Esophagus (tissue), 2 donors: Measurements from ENCODE around the gene FREY1. TPM values are rescaled to one million over a fixed set of nuclear protein-coding genes. Genes with fewer than 3 reads are reported as not detected.

Experiments used
- H3K27ac ChIP-seq, 2 donors: one replicate each; pipeline ENCODE4 v1.5.1; 2013; ENCODE audit warnings: low read depth in 2 of 2, mild to moderate bottlenecking in 2 of 2, inconsistent platforms in 1 of 2, low read length in 1 of 2, moderate library complexity in 1 of 2
- H3K27me3 ChIP-seq, 2 donors: one replicate each; pipeline ENCODE4 v1.6.1; 2013; ENCODE audit warnings: low read length in 2 of 2, control low read depth in 1 of 2, mild to moderate bottlenecking in 1 of 2; ENCODE audit not compliant: insufficient read depth in 2 of 2, control insufficient read depth in 1 of 2
- H3K36me3 ChIP-seq, 2 donors: one replicate each; pipeline ENCODE4 v1.6.1; 2013; ENCODE audit warnings: low read length in 1 of 2; ENCODE audit not compliant: control insufficient read depth in 2 of 2, insufficient read depth in 2 of 2
- H3K4me1 ChIP-seq, 2 donors: one replicate each; pipeline ENCODE4 v1.6.1; 2013; ENCODE audit warnings: low read length in 1 of 2; ENCODE audit not compliant: control insufficient read depth in 2 of 2, insufficient read depth in 2 of 2
- H3K4me3 ChIP-seq, 2 donors: one replicate each; pipeline ENCODE4 v1.5.1; 2013; ENCODE audit warnings: low read length in 2 of 2, mild to moderate bottlenecking in 2 of 2, low read depth in 1 of 2, moderate library complexity in 1 of 2
- H3K9me3 ChIP-seq, 2 donors: one replicate each; pipeline ENCODE4 v1.6.1; 2013; ENCODE audit warnings: mild to moderate bottlenecking in 2 of 2, low read depth in 1 of 2, low read length in 1 of 2, moderate library complexity in 1 of 2; ENCODE audit not compliant: control insufficient read depth in 2 of 2, insufficient read depth in 1 of 2
- WGBS, 2 donors: extraction: QIAGEN DNeasy Blood & Tissue Kit; methylation state at CpG; one replicate each; pipeline ENCODE4 v1.1.7; 2013; 5-methylcytosine and 5-hydroxymethylcytosine counted together
- polyA plus RNA-seq, 2 donors: library from polyadenylated mRNA; stranded (reverse); fragments of 200-250 nt; gene quantifications; one replicate each; pipeline ENCODE4 v1.2.3, GENCODE V29; 2013
- donor health status: healthy with polysubstance abuse.
- donor health status: Bipolar disorder and iron deficiency.

FREY1 gene
- polyA plus RNA-seq, 2 donors: 0.16 to 0.49 TPM

DNA sequence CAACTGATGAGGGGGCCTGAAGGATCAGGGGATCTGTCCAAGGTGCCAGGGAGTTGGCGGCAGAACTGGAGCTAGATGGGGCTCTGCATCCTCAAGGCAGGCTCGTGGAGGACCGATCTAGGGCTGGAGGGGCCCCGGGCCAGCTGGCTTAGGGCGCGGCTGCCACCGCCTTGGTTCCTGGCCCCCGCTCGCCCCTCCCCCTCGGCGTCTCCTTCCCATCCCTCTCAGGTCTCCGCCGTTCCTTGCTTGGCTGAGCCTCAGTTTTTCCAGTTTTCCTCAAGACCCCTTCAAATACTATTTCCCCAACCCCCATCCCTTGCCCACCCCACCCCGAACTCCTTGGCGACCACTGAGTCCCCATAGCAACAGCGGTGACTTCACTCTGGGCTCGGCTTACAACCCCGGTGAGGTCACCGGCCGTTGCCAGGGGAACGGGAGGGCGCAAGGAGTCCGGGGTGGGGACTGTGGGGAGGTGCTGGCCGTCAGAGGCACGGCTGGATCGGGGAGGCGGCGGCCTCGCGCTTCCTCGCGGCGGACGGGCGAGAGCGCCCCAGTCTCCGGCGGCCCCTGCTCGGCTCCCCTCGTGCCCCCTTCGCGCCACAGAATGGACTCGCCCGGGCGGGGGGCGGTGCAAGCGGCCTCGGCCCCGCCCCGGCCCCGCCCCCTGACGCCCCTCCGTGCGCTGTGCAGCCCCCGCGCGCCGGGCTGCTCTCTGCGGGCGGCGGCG is 7.5 kb downstream of the FREY1 start:
- Histone ChIP-seq H3K27me3 (no peaks in the 10 kb centered on the region), H3K4me1 (peaks cover 3 to 5% of the 10 kb centered on the region in 2 donors), H3K4me3 (peak overlapping the region; percentile 43 to 53), H3K36me3 (no peaks in the 10 kb centered on the region), H3K9me3 (no peaks in the 10 kb centered on the region), H3K27ac (peak overlapping the region in 1 of 2 donors; percentile 5)
- 1% methylated on average over 37 to 62 of the region's 62 CpGs for WGBS, 2 donors

DNA sequence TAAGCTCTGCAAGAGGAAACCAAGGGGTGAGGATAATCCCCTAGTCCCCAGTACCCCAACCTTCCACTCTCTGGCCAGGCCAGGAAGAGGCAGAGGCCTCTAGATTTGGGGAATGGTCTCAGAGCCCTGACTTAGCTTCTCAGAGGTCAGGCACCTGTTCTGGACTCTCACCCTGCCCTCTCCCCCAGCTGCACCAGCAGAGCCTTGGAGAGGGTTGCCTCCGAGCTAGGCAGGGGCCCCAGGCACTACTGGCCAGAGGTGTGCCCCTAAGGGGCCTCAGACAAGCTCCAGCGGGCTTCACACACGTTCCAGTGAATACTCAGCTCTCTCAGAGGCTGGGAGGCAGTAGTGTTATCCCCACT is 8.0 kb downstream of the FREY1 start:
- no peaks in the 10 kb centered on the region for H3K27me3 ChIP-seq
- no peak overlapping the region for H3K27ac ChIP-seq
- 11 to 12% methylated on average over 3 of the region's 3 CpGs for WGBS, 2 donors
- no peaks in the 10 kb centered on the region for H3K36me3 ChIP-seq
- peaks cover 3 to 5% of the 10 kb centered on the region in 2 donors for H3K4me1 ChIP-seq
- no peak overlapping the region for H3K4me3 ChIP-seq
- no peaks in the 10 kb centered on the region for H3K9me3 ChIP-seq

GRCh38 chr11:45897556-45897955 is 9.5 kb downstream of the FREY1 start:
- no peaks in the 10 kb centered on the region for H3K27me3 ChIP-seq
- H3K4me1 ChIP-seq: peaks cover 3 to 5% of the 10 kb centered on the region in 2 donors
- WGBS, 2 donors: 88 to 90% methylated on average over 6 of the region's 6 CpGs
- no peaks in the 10 kb centered on the region for H3K9me3 ChIP-seq
- H3K36me3 ChIP-seq: no peaks in the 10 kb centered on the region
- no peak overlapping the region for H3K4me3 ChIP-seq
- no peak overlapping the region for H3K27ac ChIP-seq

DNA sequence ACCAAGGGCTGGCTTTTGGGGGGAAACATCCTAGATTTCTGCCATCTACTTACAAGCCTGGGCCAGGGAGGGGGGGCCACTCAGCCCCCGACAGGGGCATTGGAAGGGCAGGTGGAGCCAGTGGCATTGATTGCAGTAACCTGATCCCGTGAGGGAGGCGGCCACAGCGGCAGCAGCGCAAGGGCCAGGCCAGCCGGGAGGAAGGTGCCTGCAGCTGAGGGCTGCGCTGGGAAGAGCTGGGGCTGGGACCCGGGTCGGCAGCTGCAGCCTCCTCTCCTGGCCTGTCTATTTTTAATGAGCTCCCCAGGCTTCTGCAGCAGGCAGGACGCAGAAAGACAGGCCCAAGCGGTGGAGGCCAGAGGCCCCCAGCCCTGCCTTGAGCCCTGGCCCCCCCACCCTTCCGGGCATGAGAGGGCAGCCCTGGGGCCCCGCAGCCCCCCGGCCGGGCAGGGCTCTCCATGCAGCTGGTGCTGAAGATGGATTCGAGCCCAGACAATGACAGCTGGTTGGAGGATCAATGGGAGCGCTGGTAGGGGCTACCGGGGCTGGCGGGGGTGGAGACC is 10.6 kb downstream of the FREY1 start:
- Histone ChIP-seq H3K27me3 (no peaks in the 10 kb centered on the region), H3K4me1 (peaks cover 3 to 5% of the 10 kb centered on the region in 2 donors), H3K27ac (no peak overlapping the region), H3K36me3 (no peaks in the 10 kb centered on the region), H3K9me3 (no peaks in the 10 kb centered on the region), H3K4me3 (no peak overlapping the region)
- WGBS, 2 donors: 24 to 29% methylated on average over 19 of the region's 19 CpGs

DNA sequence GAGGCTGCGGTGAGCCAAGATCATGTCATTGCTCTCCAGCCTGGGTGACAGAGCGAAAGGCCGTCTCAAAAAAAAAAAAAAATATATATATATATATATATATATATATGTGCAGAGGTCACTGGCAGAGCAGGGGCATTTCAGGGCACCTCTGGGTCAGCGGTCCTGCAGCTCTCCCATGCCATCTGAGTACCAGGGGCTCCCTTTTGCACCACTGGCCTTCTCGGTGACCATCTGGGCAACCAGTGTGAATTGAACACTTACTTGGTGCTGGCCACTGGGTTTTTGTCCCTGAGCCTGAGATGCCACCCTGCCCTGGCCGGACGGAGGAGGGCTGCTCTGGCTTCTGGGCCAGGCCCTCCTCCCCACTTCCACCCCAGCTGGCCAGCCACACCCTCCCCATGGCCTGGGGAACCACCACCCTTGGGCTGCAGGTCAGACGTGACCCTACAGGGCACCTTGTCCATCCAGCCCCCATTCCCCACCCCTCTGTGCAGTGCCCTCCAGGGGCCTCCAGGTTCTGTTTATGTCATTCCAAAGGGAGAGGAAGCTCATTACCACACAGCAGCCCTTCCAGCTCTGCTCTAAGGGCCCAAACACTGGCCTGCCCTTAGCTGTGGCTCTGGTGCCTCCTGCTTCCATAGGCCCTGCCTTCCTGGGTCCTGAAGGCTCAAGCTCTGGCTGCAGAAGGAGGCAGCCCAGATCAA is 11.4 kb downstream of the FREY1 start:
- 88 to 93% methylated on average over 8 of the region's 8 CpGs for WGBS, 2 donors
- H3K9me3 ChIP-seq: no peaks in the 10 kb centered on the region
- peaks cover 3 to 5% of the 10 kb centered on the region in 2 donors for H3K4me1 ChIP-seq
- no peaks in the 10 kb centered on the region for H3K36me3 ChIP-seq
- H3K27me3 ChIP-seq: no peaks in the 10 kb centered on the region
- no peak overlapping the region for H3K27ac ChIP-seq
- H3K4me3 ChIP-seq: no peak overlapping the region

GRCh38 chr11:45894555-45895247 is 12.4 kb downstream of the FREY1 start:
- Histone ChIP-seq H3K4me1 (peaks cover 3 to 5% of the 10 kb centered on the region in 2 donors), H3K9me3 (no peaks in the 10 kb centered on the region), H3K4me3 (no peak overlapping the region), H3K27ac (no peak overlapping the region), H3K27me3 (no peaks in the 10 kb centered on the region), H3K36me3 (no peaks in the 10 kb centered on the region)
- 78 to 80% methylated on average over 6 of the region's 6 CpGs for WGBS, 2 donors

- no peak overlapping the region for H3K27ac ChIP-seq
- WGBS, 2 donors: 82 to 85% methylated on average over 5 of the region's 5 CpGs
- no peaks in the 10 kb centered on the region for H3K4me1 ChIP-seq
- no peak overlapping the region for H3K4me3 ChIP-seq
- H3K27me3 ChIP-seq: no peaks in the 10 kb centered on the region
- no peaks in the 10 kb centered on the region for H3K9me3 ChIP-seq
- no peaks in the 10 kb centered on the region for H3K36me3 ChIP-seq
Measured at GRCh38 chr11:45892856-45893255, 14.2 kb downstream of the FREY1 start.

- H3K27me3 ChIP-seq: no peaks in the 10 kb centered on the region
- no peaks in the 10 kb centered on the region for H3K36me3 ChIP-seq
- 80 to 84% methylated on average over 9 of the region's 9 CpGs for WGBS, 2 donors
- no peak overlapping the region for H3K27ac ChIP-seq
- H3K9me3 ChIP-seq: no peaks in the 10 kb centered on the region
- peaks cover 3% of the 10 kb centered on the region in 2 donors for H3K4me1 ChIP-seq
- H3K4me3 ChIP-seq: no peak overlapping the region
Measured at GRCh38 chr11:45890886-45891550, 16.1 kb downstream of the FREY1 start.

GRCh38 chr11:45889966-45890365 is 17.1 kb downstream of the FREY1 start:
- H3K36me3 ChIP-seq: no peaks in the 10 kb centered on the region
- 71 to 77% methylated on average over 9 of the region's 9 CpGs for WGBS, 2 donors
- peaks cover 6 to 8% of the 10 kb centered on the region in 2 donors for H3K4me1 ChIP-seq
- H3K27ac ChIP-seq: no peak overlapping the region
- H3K9me3 ChIP-seq: no peaks in the 10 kb centered on the region
- H3K27me3 ChIP-seq: no peaks in the 10 kb centered on the region
- no peak overlapping the region for H3K4me3 ChIP-seq
